C1 segment of cervical spinal cord (tissue), 14 donors: Measurements from ENCODE around the gene CCNK.

Source experiments
- DNase-seq, 14 donors: peaks; one replicate each; lab custom pipeline; 2025; lab: John Stamatoyannopoulos, UW

CCNK gene

DNA sequence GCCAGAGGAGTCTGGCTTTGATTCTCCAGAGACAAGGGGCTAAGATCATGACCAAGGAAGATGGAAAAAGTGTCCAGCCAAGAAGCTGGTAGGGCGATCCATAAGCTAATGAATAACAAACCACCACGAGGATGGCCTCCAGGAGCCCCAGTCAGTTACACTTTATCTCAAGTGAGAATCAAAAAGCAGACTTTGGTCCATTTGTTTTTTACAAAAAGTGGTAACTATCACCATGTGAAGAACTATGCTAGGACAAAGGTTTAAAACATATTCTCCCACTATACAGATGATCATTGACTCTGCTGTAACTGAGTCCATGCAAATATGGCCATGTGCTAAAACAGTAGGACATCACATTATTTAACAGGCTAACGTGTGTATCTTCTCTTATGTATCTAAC, 14.5 kb upstream of the CCNK start:
- DNase-seq: no peak

DNA sequence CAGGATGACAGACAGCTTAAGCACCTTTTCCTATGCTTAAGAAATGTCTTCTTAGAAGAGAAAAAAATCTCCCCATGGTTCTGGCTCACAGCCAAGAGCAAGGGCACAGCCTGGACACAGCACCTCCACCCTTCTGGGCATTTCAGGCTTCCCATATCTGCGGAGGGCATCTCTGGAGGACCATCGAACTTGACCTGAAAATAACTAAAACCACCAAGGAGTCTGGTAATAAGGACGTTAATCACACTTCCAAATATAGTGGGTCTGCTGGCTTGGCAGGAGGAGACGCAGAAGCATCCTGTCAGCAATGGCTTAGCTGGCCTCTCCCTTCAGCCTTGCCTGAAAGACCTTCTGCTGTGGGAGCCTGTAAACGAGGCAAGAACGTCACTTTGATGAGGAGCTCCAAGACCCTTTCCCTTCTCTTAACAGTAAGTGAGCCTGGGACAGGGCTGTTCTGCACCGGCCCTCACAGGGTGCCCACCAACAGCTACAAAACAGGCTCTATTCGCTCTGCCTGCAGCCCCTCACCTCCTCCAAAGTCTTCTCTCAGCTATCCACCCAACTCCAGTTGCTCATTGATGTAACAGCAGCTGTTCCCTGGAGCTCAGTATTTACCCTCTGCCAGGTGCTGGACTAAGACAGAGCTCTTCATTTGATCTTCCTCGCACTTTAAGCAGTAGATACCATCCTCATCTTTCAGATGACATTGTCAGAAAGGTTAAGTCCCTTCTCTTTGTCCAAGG, 13.7 kb upstream of the CCNK start:
- no peak for DNase-seq

DNA sequence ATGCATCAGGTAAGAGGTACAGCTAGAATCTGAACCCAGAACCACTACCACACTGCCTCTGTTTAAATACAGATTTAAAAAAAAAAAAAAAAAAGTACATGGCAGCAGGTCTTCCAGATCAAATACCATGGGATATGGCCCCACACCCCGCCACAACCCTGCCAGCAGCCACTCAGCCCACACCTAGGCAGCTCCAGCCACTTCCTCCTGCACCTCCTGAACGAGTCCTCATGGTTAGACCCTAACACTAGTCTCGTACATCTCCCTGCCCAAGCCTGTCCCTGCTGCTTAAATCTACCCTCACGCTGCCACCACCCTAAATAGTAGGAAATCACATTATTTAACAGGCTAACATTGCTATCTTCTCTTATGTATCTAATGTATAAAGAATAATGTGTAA, 13.1 kb upstream of the CCNK start:
- DNase-seq: no peak

DNA sequence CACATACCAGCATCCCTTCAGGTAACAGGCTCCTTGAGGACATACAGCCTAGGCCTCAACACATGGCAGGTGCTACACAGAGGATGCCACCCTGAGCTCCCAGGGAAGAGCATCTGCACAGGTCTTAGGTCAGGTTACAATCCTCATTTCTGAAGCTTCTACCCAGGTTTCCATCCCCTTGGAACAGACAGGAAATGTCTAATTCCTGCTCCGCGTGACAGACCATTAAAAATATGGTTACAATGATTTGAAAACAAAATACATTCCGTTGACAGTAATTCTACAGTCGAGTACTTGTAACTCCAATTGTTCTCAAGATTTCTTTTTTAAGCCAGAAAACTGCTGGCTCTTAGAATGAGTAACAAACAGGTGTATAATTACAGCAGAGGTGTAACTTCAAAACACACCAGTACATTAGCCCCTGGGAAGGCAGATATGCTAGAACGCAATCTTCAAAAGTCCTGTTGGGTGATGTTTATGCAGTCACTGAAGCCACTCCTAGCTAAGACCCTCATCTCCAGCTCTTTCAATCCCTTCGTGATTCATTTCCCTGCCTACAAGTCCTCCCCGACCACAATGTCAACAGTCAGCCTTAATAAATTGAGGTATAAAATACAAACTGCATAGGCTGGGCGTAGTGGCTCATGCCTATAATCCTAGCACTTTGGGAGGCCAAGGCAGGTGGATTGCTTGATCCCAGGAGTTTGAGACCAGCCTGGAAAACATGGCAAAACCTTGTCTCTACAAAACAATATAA, 12.2 kb upstream of the CCNK start:
- DNase-seq: no peak

DNA sequence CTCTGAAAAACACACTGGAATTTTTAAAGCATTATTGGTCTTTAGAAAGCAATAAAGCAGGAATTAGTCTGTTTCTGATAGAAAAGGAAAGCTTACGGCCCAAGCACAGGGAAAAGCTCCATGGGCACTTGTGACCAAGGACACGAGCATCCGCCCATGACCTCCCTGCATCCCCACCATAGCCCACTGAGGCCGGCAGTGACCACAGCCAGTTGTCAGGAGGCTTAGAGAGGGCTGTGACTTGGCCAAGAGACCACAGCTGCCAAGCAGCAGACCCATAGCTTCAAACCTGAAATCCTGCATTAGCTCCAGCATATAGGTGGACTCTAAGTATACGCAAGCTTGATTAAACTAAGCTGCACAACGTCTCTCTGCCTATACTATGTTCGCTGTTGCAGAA, 9.5 kb upstream of the CCNK start:
- no peak for DNase-seq

DNA sequence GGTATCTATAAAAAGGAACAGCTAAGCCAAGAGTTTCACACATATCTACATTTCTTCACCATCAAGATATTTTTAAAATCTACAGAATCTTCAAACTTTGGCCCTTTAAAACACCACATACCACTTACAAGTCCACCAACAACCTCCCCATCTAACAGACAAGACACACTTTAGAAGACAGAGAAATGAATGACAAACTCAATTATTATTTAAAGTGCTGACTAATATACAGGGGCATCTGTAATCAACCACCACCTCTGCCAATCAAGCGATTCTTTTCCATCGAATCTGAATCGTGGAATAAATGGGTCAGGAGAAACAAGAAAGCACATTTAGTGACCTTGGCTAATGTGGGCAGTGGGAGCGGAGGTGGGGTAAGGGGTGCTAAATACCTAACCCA, 8.3 kb upstream of the CCNK start:
- DNase-seq: no peak

DNA sequence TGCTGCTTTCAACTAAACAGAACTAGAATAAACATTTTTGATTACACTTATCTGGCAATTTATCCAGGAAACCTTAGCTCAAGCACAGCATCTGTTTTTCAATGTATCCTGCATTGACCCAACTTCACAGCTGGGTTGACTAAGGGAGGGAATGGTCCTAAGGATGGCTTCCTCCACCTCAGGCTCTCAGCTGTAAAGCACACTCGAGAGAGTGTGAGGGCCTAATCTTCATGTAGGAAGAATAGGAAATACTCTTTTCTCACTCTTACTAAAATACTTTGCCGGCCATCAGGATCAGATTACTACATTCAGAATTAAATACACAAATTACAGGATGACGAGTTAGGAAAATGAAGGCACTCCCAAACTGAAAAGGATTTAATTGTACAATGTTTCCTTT, 7.8 kb upstream of the CCNK start:
- DNase-seq: no peak

DNA sequence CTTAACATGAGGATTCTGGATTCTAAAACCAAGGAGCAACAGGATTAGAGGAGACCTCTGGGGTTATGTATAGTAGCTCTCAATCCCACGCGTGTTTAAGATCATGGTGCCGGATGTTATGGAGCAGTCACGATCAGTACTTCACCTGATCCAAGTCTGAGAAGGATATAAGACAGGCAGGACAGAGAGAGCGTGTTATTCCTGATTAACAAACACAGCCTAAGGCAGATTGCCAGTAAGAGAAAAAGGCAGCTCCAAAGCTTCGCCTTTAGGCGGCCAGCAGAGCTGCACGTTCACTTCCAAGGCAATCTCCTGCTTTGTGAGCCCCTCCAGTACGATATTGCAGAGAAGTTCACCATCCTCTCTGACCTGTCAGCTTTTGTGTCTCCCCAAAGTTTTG, 6.0 kb upstream of the CCNK start:
- DNase-seq: no peak

DNA sequence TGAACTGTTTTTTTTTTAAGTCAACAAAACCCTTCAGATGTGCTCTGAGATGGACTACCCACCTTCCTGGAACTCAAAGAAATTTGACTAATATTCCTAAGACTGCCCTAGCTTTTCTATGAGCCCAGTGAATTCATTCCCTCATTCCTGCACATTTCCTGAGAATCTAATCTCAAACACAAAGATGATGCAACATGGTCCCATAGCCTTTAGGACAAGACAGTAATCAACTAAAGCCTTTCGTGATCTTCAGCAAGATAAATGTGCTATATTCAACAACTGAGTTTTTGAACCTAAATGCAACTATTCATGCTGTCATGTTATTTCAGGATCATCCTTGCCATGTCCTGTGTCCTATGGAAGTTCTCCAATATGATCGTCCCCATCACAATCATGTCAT, 5.5 kb upstream of the CCNK start:
- no peak for DNase-seq

DNA sequence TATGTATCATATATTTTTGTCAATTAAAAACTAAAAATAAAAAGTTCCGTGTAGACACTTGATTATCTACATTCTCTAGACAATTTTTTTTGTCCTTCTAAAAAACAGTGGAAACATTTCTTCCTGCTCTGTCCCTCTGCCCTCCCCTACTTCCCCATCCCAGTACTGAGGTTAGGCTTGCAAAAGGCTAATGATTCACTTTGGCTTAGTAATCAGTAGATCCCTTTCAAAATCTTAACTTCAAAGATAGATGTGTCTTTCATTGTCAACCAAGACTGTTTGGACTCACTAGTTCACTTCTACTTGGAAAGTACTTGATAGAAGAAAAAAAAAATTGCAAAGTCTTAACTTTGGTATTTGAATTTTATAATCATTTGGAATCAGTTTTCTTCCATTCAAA, 4.3 kb upstream of the CCNK start:
- DNase-seq: no peak

DNA sequence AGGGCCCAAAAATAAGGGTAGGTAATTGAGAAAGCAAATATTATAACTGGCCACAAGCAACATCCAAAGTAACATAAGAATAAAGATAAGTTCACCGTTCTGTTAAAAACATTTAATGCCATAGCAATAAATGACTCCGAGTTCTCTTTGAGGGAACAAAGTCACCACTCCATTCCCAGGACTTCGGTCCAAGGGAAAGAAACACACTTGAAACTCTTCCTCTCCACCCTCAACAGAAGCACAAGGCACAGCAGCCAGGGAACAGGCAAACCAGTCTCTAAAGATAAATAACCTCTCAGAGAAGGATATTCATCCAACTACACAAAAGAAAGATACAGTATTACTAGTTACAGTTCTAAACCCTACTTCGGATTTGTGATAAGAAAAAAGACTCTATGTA, 3.1 kb upstream of the CCNK start:
- no peak for DNase-seq

DNA sequence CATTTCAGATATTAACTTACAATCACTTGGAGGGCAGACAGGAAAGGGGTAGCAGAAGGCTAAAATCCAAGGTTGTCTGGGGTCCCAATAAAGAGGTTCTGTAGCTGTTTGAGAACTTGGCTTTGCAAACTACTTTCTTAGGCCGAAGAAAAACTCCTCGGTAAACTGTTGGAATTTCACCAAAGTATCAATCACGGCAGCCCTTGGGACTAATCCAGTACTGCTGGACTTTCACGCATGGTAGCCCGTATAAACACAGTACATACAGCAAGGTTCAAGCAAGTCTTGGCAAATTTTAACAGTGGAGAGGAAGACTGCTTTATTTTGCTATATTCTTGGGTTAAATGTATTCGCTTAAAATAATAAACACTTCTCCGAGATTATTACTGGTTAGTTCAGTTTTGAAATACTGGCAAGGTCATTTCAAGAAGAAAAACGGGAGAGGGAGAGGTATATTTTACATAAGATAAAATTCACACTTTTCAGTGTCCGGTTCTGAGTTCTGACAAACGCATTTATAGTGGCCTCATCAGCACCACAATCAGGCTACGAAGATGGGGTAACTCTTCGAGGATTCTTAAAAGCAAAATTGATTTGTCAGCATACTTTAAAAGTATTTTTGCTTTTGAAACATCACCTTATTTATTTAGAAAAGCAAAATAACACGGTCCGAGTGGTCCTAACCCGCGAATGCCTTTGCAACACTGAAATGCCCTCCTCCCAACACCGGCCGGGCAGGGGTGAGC, 1.9 kb upstream of the CCNK start:
- no peak for DNase-seq

DNA sequence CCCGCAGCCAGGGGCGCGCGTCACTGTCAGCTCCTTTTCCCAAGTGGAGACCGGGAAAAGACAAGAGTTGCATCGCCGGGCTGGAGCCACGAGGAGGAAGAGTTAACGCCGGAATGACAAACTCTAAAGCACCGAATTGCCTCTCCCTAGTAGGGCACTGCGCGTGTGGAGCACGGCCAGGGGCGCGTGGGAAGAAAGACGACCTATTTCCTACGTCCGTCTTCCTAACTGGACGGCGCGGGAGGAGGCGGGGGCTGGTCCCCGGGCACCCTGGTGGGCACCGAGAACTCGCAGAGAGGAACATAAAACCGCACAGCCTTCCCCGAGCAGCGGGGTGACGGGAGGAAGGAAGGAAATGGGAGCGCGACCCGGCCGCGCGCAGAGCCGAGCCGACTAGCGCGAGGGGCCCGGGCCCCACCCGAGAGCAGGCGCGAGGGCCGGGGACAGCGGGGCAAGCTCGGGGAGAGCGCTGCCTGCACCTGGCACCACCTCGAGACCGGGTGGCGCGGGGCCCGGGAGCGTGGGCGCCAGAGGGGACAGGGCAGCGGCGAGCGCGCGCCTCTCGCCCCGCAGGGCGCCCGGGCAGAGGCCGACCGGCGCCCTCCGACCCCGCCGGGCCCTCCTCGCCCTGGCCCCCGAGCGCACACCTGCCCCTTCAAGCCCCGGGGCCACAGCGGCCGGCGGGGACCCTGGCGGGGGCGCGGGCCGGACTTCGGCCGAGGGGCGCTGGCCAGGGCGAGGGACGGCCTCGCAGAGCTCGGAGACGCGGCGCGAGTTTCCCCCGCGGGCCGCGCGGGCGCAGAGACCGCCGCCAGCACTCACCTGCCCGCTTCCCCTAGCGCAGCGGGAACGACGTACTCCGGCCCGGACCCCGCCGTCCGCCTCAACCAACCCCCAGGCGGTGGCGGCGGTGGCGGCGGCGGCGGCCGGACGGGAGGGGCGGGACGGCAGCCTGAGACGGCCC, 1.0 kb upstream of the CCNK start, which contains the start of gene SETD3:
Gene SETD3, minus strand, starts transcription at position 954 of the 964 bp plus-strand sequence. CDS start 15,054 bp downstream, outside the sequence.
- DNase-seq: peak in 10 of 14 donors; percentile 5 to 54 (median 28)

DNA sequence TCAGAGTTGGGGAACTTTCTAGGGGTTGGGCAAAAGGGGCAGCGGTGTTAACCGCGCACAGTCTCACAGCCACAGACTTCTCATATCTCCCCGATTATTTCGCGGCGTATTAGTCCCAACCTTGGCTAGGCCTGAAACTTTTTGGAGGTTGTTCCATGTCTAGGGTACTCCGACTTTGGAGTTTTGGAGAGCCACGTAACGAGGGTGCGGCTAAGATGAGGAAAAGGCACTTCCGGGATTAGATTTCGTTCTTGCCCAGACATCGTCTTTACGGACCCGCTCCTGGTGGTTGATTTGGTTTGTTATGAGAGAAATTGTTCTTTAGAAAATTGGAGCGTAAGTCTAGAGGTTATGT, 513 bp downstream of the CCNK start:
- no peak for DNase-seq

DNA sequence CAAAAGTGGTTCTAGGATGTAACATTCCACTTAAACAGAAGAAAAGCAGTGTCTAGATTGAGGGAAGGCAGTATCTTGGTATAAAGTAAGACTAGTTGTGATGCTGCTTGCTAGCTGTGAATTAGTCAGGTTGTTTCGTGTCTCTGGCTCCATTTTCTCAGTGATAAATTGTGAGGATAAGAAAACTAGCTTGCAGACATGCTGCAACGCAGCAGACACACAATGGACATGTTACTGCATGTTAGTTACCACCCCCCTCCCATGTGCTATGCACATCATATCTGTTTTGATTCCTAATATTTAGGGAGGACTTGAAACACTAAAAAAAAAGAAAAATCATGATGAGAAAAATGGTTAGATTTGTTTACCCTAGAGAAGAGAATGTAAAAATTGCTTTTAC, 2.9 kb downstream of the CCNK start:
- no peak for DNase-seq

DNA sequence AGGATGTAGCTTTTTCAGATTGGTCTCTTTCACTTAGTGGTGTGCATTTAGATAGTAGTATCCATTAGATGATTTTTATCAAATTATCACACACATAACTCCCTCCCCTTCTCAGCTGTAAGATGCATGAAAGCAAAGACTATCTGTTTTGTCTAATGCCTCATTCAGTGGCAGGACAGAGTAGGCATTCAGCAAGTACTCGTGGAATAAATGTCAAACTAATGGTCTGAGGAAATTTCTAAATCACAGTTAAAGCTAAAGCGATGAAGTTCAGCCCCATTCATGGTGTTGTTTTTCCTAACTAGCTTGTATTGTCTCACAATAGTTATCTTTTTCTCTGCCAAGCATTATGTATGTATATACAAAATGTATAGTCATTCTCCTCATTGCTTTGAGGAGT, 16.1 kb downstream of the CCNK start:
- DNase-seq: no peak

DNA sequence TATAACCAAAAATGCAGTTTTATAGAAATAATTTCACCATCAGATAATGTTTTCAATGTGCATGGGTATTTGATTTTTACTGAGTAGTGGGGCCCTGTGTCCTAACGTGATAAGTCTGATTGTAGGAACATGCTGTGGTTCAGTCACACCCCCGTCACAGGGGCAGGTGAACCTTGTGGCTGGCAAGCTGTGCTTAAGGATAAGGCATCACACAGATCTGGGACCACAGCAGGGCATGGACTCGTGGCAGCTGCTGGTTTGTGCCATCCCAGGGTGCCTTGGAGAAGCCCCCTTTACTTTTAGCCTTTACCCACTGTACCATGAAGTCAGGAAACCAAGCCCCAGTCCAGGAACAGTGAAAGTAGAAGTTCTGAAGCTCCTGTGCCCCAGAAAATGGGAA, 16.7 kb downstream of the CCNK start:
- no peak for DNase-seq

DNA sequence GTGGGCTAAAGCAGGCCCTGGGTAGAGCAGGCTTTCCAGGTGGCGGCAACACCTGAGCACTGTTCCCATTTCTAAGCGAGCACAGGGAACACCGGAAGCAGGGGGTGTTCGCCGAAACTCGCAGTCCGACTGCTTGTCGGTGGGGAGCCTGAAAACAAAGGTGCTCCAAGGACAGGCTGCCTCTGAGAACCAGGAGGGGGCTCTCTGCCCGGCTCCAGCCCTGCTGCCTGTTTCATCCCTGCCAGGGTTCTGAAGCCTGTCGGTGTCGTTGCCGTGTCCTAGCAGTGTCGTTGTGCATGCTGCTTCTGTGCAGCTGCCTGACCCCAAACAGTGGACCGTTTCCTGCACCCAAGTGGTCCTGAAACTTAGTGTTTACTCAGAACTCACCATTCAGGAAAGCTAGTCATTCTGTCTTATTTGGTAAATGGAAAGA, 21.8 kb downstream of the CCNK start:
- no peak for DNase-seq

DNA sequence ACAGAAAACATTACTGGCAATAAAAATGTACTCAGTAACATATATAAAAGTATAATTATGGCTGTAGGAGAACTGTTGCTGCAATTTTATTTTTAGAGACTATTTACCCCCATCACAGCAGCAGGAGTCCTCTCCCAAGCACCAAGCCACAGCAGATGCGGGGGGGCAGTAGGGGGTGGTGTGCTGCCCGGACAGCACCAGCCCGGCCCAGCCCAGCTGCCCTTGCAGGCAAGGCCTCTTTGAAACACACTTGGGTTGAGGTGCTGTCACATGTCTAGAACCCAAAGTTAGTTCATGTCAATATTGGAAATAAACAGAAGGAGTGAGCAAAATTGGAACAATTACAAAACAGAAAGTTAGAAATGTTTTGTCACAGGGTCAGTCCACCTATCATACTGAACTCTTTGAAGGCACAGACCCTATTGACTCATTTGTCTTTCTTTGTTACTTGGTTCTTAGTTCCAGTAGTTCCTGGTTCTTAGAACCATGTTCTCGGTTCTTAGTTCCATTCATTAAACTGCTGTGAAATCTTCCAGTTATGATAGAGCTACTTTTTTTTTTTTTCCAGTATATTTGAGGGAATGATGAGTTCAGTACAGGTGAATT, 22.7 kb downstream of the CCNK start:
- no peak for DNase-seq

DNA sequence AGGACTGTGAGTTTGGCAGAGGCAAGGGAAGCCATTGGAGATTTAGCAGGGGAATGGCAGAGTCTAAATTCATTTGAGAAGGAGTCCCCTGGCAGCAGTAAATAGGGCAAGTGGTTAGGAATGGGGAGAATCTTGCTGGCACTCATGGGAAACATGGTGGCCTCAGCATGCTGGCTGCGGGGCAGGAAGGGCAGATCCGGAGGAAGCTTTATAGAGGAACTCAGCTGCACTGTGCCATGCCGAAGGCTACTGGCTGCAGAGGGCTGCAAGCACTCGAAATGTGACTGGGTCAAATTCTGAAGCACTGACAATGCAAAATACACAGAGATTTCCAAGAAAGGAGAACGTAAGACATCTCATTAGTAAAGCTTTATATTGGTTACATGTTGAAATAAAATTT, 23.9 kb downstream of the CCNK start:
- no peak for DNase-seq

DNA sequence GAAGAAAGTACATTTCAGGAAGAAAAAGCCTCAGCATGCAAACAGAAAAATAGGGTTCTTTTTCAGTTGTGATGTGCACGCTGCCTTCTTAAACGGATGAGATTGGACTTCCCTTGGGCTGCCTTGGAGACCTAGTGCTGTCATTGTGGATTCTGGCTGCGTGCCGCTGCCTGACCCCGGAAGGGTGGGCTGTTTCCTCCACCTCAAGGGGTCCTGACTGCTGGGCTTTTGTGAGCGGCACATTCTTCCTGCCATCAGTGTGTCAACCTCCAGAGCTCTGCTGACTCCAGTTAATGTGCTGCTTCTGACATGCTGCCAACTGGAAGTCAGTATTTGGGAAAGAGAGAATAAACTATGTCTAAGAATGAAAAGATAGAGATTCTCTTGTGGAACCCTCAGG, 25.1 kb downstream of the CCNK start:
- DNase-seq: no peak
